ENCODE data around the gene TRAPPC5.
A peak's percentile ranks its signal among the peaks of the same experiment; 100 is the strongest.

Gene TRAPPC5

GRCh38 chr19:7669641-7670040 is 11.0 kb upstream of the TRAPPC5 start:
- no peak overlapping the region for H3K4me3 ChIP-seq (ENCODE audit: low read depth, low read length)
- TF ChIP-seq, protein P1, sequence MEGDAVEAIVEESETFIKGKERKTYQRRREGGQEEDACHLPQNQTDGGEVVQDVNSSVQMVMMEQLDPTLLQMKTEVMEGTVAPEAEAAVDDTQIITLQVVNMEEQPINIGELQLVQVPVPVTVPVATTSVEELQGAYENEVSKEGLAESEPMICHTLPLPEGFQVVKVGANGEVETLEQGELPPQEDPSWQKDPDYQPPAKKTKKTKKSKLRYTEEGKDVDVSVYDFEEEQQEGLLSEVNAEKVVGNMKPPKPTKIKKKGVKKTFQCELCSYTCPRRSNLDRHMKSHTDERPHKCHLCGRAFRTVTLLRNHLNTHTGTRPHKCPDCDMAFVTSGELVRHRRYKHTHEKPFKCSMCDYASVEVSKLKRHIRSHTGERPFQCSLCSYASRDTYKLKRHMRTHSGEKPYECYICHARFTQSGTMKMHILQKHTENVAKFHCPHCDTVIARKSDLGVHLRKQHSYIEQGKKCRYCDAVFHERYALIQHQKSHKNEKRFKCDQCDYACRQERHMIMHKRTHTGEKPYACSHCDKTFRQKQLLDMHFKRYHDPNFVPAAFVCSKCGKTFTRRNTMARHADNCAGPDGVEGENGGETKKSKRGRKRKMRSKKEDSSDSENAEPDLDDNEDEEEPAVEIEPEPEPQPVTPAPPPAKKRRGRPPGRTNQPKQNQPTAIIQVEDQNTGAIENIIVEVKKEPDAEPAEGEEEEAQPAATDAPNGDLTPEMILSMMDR (IDR thresholded peaks at IDR 0.05; ENCODE audit: borderline replicate concordance, insufficient read depth, low read depth, low read length), result no peak

DNA sequence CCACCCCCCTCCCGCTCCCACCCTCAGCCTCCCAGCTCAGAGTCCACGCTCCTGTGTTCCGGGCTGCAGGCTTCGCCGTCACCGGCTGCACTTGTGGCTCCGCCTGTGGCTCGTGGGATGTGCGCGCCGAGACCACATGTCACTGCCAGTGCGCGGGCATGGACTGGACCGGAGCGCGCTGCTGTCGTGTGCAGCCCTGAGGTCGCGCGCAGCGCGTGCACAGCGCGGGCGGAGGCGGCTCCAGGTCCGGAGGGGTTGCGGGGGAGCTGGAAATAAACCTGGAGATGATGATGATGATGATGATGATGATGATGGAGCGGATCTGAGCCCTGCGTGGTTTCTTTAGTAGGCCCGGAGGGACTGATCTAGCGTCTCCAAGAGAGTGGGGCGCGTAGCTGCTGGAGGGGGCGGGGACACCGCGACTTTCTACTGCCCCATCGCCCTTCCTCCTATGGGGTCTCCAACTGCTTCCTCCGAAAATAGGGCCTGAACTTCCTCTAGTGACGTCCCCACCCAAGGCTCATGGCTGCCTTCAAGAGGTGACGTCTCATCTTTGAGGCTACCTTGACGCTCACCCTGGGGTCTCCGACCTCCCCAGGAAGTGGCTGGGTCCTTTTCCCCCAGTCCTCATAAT is 10.4 kb upstream of the TRAPPC5 start:
- H3K4me3 ChIP-seq (ENCODE audit: low read depth, low read length), result no peak overlapping the region
- TF ChIP-seq, protein P1 (IDR thresholded peaks at IDR 0.05; ENCODE audit: borderline replicate concordance, insufficient read depth, low read depth, low read length), result no peak

- no peak overlapping the region for H3K4me3 ChIP-seq (ENCODE audit: low read depth, low read length)
- TF ChIP-seq, protein P1 (IDR thresholded peaks at IDR 0.05; ENCODE audit: borderline replicate concordance, insufficient read depth, low read depth, low read length), result no peak
Observed at GRCh38 chr19:7670790-7671189, 9.8 kb upstream of the TRAPPC5 start.

DNA sequence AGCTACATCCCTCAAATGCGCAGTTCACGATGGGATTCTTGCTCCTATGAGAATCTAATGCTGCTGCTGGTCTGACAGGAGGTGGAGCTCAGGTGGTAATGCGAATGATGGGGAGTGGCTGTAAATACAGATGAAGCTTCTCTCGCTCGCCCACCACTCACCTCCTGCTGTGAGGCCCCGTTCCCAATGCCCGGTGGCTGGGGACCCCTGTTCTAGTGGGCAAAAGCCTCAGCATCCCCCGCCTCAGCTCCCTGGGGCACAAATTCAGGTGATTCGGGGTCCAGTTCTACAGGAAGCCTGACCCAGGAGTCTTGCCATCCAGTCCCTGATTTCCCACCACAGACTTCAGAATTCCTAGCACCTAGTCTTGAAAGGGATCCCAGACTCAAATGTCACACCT is 8.1 kb upstream of the TRAPPC5 start:
- TF ChIP-seq, protein P1 (IDR thresholded peaks at IDR 0.05; ENCODE audit: borderline replicate concordance, insufficient read depth, low read depth, low read length), result no peak
- H3K4me3 ChIP-seq (ENCODE audit: low read depth, low read length), result no peak overlapping the region

- no peak overlapping the region for H3K4me3 ChIP-seq (ENCODE audit: low read depth, low read length)
- TF ChIP-seq, protein P1 (IDR thresholded peaks at IDR 0.05; ENCODE audit: borderline replicate concordance, insufficient read depth, low read depth, low read length), result no peak
Observed at GRCh38 chr19:7674010-7675005, 6.3 kb upstream of the TRAPPC5 start.

DNA sequence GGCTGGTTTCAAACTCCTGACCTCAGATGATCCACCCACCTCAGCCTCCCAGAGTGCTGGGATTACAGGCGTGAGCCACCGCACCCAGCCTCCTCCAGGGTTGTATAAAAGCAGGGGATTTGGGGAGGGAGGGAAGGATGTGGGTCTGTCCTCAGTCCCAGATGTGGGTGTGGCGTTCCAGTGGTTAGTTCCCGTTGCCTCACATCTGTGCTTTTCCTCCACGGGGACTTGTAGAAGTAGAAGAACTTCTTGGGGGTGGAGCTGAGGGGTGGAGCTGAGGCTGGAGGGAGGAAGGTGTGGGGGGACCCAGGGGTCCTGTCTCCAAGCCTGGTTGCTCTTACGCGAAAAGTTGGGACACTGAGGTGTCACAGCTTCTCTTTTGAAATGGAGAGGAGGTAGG is 4.3 kb upstream of the TRAPPC5 start:
- H3K4me3 ChIP-seq (ENCODE audit: low read depth, low read length), result peak overlapping the region; percentile 39
- TF ChIP-seq, protein P1 (IDR thresholded peaks at IDR 0.05; ENCODE audit: borderline replicate concordance, insufficient read depth, low read depth, low read length), result no peak
